Ishikawa (cell line): ENCODE measurements around the gene RABGAP1L.
A peak's percentile ranks its signal among the peaks of the same experiment; 100 is the strongest.

Experiments used
- CEBPB ChIP-seq: IDR thresholded peaks from 2 replicates; pipeline ENCODE4 v1.6.1; 2012
- CREB1 ChIP-seq: IDR thresholded peaks from 2 replicates; pipeline ENCODE4 v1.6.1; 2012; ENCODE audit warnings: low read depth
- EGR1 ChIP-seq: IDR thresholded peaks from 2 replicates; pipeline ENCODE4 v1.6.1; 2012
- EP300 ChIP-seq: IDR thresholded peaks from 2 replicates; pipeline ENCODE4 v1.6.1; 2012; ENCODE audit warnings: borderline replicate concordance
- FOXM1 ChIP-seq: IDR thresholded peaks from 2 replicates; pipeline ENCODE4 v1.6.1; 2012; ENCODE audit warnings: low read depth, borderline replicate concordance
- MAX ChIP-seq: IDR thresholded peaks from 2 replicates; pipeline ENCODE4 v1.6.1; 2012
- NFIC ChIP-seq: IDR thresholded peaks from 2 replicates; pipeline ENCODE4 v1.6.1; 2012
- RAD21 ChIP-seq: IDR thresholded peaks from 2 replicates; pipeline ENCODE4 v1.6.1; 2012; ENCODE audit warnings: low read depth
- REST ChIP-seq: IDR thresholded peaks from 2 replicates; pipeline ENCODE4 v1.6.1; 2012; ENCODE audit warnings: low read depth, mild to moderate bottlenecking
- TAF1 ChIP-seq: IDR thresholded peaks from 2 replicates; pipeline ENCODE4 v1.6.1; 2012; ENCODE audit warnings: low read depth, mild to moderate bottlenecking
- TCF12 ChIP-seq: IDR thresholded peaks from 2 replicates; pipeline ENCODE4 v1.6.1; 2012; ENCODE audit warnings: low read depth
- TEAD4 ChIP-seq: IDR thresholded peaks from 2 replicates; pipeline ENCODE4 v1.6.1; 2012
- USF1 ChIP-seq: IDR thresholded peaks from 2 replicates; pipeline ENCODE4 v1.6.1; 2012
- YY1 ChIP-seq: IDR thresholded peaks from 2 replicates; pipeline ENCODE4 v1.6.1; 2012; ENCODE audit warnings: low read depth
- ZBTB7A ChIP-seq: IDR thresholded peaks from 2 replicates; pipeline ENCODE4 v1.6.1; 2012; ENCODE audit warnings: low read depth

RABGAP1L gene

DNA sequence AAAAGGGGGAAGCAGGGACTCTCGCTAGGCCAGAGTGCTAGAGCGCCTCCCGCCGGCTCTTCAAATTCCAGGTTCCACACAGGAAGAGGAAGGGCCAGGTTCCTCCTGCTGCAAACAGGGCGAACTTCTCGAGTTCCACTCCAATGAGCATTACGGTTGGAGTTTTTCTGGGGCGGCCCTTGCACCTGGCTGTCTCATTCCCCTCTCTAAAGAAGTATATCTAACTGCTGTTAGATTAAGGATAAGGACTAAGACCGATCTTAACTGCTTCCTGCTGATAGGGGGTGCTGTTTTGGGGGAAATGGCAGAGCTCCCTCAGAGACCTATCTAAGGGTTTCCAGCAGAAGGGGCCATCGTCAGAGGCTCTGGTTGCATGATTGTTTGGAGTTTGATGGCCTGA lies 138.0 kb downstream of the RABGAP1L start:
- TF ChIP-seq RAD21 (0 out of 2 replicates have a peak, but pooled peaks have one; percentile 5), MAX (no peak)

DNA sequence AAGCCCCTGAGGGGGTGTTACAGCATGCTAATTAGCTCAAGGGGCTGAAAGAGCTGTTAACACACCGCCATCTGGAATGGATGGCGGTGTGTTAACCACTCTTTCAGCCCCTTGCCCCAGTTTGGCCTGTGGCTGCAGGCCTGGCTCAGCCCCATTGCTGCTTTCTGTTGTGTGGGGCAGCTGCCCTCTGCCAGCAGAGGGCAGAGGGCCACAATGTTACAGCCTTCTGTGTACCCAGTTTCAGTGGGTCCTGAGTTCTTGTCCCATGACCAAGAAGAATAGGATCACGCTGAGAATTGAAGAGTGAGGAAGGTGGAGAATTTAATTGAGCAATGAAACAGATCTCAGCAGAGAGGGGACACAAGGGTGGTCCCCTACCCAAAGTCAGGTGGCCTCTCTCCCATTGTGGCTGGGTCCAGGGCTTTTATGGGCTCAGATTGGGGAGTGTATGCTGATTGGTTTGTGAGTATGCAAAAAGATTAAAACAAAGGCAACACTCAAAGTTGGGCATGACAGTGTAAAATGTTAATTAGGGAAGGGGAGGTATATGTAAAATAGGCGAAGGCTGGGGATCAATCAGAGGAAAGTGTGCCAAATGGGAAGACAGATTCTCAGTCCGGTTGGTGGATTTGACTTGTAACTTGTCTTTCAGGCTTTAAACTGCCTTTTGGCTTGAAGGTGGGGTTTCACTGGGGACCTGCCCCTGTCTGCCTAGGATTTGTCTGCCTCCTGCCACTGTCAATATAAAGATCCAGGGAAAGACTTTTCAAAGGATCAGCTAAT lies 142.2 kb downstream of the RABGAP1L start:
- TF ChIP-seq YY1 (no peak), CREB1 (no peak), USF1 (no peak), EGR1 (no peak), TEAD4 (no peak), TAF1 (no peak), ZBTB7A (no peak), NFIC (no peak), EP300 (no peak), CEBPB (no peak), TCF12 (no peak), RAD21 (no peak), FOXM1 (no peak), REST (no peak), MAX (no peak)

- TF ChIP-seq CREB1: no peak
- no peak for TF ChIP-seq CEBPB
- TF ChIP-seq MAX: no peak
- no peak for TF ChIP-seq FOXM1
- TF ChIP-seq REST: no peak
- TF ChIP-seq EGR1: no peak
- TF ChIP-seq TEAD4: no peak
- TF ChIP-seq YY1: no peak
- TF ChIP-seq ZBTB7A: no peak
- no peak for TF ChIP-seq TAF1
- no peak for TF ChIP-seq NFIC
These were observed 149.3 kb downstream of the RABGAP1L start for GRCh38 chr1:174308604-174309003.

DNA sequence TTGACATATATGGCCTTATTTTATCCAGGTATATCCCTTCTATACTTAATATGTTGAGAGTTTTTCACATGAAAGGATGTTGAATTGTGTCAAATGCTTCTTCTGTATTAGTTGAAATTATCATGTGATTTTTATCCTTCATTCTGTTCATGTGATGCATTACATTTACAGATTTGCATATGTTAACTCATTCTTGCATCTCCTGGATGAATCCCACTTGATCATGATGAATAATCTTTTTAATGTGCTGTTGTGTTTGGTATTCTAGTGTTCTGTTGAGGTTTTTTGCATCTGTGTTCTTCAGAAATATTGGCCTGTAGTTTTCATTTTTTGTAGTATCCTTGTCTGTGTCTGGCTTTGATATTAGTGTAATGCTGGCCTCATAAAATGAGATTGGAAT lies 150.2 kb downstream of the RABGAP1L start:
- TF ChIP-seq ZBTB7A (no peak), CREB1 (no peak), REST (no peak), EP300 (no peak), RAD21 (no peak), EGR1 (no peak), TAF1 (no peak), TEAD4 (no peak), CEBPB (no peak), FOXM1 (no peak), YY1 (no peak), NFIC (no peak), MAX (no peak), USF1 (no peak), TCF12 (no peak)
